Measurements from ENCODE around the gene AAK1.

The AAK1 gene

DNA sequence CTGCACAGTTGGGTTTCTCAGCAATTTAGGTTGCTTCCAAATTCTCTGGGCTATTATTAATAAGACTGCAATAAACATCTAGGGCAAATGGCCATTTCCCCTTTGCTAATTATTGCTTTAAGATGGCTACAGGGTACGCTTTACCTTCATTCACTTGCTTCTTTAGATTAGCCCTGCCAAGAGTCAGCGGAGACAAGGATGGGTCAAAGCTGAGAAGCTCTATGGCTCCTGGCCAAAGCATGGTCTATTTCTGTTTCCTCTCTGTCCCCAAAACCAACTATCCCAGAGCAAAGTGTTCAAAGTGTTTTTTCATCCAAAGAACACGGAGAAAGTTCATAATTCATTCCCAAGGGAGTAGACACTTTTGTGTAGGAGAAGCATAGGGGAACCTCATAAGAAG lies 131.1 kb downstream of the AAK1 start:
- TF ChIP-seq, protein P1, sequence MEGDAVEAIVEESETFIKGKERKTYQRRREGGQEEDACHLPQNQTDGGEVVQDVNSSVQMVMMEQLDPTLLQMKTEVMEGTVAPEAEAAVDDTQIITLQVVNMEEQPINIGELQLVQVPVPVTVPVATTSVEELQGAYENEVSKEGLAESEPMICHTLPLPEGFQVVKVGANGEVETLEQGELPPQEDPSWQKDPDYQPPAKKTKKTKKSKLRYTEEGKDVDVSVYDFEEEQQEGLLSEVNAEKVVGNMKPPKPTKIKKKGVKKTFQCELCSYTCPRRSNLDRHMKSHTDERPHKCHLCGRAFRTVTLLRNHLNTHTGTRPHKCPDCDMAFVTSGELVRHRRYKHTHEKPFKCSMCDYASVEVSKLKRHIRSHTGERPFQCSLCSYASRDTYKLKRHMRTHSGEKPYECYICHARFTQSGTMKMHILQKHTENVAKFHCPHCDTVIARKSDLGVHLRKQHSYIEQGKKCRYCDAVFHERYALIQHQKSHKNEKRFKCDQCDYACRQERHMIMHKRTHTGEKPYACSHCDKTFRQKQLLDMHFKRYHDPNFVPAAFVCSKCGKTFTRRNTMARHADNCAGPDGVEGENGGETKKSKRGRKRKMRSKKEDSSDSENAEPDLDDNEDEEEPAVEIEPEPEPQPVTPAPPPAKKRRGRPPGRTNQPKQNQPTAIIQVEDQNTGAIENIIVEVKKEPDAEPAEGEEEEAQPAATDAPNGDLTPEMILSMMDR (IDR thresholded peaks at IDR 0.05) = no peak

DNA sequence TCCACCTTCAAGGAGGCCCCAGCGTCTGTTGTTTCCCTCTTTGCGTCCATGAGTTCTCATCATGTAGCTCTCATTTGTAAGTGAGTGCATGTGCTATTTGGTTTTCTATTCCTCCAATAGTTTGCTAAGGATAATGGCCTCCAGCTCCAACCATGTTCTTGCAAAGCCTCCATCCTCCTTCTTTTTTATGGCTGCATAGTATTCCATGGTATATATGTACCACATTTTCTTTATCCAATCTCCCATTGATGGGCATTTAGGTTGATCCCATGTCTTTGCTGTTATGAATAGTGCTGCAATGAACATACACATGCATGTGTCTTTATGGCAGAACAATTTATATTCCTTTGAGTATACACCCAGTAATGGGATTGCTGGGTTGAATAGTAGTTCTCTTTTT lies 133.3 kb downstream of the AAK1 start:
- TF ChIP-seq, protein P1 (IDR thresholded peaks at IDR 0.05) = no peak

DNA sequence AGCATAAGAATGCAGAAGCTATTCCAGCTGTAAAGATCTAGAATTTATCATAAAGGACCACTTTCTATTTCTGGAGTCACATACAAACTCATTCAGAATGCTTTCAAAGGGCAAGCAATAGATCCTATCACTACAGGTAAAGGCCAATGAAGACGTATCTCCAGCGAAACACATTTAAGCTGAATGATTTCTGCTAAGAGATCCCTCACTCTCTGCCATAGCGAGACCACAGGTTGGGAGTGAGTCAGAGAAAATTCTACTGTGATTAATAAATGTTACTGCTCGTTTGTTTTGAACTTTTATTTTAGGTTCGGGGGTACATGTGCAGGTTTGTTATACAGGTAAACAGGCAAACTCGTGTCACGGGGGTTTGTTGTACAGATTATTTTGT lies 133.8 kb downstream of the AAK1 start:
- TF ChIP-seq, protein P1 (IDR thresholded peaks at IDR 0.05) = no peak

DNA sequence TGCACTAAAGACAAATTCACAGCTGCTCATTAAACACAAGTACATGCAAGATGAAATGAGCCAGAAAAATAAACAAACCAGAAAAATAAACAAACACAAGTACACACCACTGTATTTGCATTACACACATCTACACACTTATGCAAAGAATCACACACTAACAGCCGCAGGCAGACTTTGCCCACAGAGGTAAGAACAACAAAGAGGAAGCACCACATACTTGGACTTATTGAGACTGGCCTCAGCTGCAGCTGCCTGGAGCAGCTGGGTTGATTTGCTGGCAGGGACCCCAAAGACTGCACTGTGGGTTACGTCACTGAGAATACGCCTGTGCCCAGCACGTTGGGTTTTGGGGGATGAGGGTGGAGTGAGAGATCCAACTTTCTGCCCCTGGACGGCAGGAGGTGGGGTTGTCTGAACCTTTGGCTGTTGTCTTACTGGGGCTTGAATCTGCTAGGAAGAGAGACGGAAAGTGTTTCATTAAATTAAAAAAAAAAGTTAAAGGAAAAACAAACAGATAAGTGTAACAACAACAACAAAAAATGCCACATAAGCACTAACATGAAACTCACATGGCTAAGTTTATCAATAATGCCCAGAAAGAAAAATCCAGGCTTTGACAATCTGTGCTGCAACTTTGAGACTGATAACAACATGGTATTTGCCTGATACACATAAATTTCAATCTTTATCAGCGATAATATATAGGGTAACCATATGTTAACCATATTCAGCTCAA lies 134.4 kb downstream of the AAK1 start:
- TF ChIP-seq, protein P1 (IDR thresholded peaks at IDR 0.05) = no peak

DNA sequence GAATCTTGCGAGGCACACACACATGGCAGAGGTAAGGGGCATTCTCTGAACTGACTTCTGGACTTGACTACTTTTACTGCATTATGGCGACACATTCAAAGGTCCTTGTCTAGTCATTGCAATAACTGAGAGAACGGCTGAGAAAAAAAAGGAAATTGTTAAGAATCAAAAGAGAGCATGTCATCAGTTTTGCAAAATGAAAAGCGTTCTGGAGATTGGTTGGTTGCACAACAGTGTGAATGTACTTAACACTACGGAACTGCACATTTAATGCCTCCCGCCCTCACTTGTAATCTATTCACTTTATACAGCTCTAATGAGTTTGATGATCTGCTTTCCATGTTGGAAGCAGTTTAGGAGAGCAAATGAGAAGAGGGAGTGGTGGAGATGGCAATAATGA lies 137.8 kb downstream of the AAK1 start:
- TF ChIP-seq, protein P1 (IDR thresholded peaks at IDR 0.05) = no peak

DNA sequence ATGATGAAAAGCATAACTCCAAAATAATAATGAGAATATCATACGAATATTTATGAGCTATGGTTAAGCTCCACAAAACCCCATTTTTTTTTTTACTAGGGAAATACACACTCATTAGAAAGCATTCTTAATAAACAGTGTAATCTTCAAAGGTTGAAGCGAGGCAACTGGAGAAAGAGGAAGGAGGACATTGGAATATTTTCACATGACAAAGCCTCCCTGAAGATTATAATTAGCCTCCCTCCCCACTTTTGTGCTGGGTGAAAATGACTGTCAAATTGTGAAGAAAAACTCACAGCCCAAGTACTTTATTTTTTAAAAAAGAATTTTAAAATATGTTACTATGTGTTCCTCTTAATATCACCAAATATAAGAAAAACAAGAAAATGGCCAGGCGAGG lies 142.2 kb downstream of the AAK1 start:
- TF ChIP-seq, protein P1 (IDR thresholded peaks at IDR 0.05) = no peak

DNA sequence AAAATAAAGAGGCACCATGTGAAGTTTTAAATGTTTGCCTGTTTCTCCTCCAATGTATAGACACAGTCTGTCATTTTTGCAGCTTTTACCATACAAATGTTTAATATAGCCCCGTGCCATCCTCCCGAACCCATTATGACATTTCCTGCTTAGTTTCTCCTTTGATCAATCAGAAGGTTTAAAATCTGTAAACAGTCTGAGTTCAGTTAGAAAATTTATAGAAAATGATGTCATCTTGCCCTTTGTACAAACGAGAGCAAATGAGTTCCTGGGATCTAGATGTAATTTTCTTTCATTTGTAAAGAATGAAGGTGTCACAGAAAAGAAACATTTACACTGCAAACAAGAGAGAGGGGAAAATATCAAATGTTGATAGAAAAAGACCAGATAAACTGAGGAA lies 143.6 kb downstream of the AAK1 start:
- TF ChIP-seq, protein P1 (IDR thresholded peaks at IDR 0.05) = no peak

DNA sequence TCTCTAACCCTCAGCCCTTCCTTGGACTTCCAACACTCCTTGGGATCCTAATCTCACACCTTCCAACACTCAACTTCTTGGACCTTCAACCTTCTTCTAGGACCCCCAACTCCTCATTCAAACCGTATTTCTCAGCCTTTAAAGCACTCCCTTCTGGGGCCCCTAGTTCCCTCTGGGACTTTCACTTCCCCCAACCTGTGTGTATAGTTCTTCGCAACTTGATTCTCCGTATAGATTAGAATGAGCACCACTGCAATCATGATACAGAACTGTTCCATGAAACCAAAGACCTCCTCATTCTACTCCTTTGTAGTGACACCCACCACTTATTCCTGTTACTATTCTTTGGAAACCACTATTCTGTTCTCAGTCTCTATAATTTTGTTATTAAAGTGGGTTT lies 144.3 kb downstream of the AAK1 start:
- TF ChIP-seq, protein P1 (IDR thresholded peaks at IDR 0.05) = no peak

All from LNCAP (cell line).